ENCODE measurements around the gene PVALEF.

Gene PVALEF

DNA sequence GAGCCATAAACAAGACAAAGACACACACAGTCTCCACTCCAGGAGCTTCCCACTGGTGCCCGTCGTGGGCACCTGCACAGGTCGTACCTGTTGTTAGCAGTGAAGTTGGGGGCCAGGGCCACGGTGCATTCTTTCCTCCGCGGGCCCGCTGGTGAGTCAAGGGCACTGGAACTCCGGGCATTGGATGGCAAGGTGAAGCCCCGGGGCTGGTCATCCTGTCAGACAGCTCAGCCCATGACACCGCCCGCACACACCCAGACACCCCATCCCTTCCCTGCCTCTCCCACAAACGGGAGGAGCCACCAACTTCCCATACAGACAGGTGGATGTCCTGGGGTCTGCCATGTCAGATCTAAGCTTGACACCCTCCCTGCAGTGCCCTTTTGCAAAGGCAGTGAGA lies 41.4 kb downstream of the PVALEF start:
- TF ChIP-seq, protein P1, sequence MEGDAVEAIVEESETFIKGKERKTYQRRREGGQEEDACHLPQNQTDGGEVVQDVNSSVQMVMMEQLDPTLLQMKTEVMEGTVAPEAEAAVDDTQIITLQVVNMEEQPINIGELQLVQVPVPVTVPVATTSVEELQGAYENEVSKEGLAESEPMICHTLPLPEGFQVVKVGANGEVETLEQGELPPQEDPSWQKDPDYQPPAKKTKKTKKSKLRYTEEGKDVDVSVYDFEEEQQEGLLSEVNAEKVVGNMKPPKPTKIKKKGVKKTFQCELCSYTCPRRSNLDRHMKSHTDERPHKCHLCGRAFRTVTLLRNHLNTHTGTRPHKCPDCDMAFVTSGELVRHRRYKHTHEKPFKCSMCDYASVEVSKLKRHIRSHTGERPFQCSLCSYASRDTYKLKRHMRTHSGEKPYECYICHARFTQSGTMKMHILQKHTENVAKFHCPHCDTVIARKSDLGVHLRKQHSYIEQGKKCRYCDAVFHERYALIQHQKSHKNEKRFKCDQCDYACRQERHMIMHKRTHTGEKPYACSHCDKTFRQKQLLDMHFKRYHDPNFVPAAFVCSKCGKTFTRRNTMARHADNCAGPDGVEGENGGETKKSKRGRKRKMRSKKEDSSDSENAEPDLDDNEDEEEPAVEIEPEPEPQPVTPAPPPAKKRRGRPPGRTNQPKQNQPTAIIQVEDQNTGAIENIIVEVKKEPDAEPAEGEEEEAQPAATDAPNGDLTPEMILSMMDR (IDR thresholded peaks at IDR 0.05; ENCODE audit: low read depth, low read length, missing control alignments), result no peak
- no peak for DNase-seq (ENCODE audit: low read depth)
- no peak overlapping the region for H3K4me3 ChIP-seq (ENCODE audit: low read depth, low read length)
- in situ Hi-C loops (cut with HindIII; ENCODE audit: low sequenced_read_pairs), result no loop called here

DNA sequence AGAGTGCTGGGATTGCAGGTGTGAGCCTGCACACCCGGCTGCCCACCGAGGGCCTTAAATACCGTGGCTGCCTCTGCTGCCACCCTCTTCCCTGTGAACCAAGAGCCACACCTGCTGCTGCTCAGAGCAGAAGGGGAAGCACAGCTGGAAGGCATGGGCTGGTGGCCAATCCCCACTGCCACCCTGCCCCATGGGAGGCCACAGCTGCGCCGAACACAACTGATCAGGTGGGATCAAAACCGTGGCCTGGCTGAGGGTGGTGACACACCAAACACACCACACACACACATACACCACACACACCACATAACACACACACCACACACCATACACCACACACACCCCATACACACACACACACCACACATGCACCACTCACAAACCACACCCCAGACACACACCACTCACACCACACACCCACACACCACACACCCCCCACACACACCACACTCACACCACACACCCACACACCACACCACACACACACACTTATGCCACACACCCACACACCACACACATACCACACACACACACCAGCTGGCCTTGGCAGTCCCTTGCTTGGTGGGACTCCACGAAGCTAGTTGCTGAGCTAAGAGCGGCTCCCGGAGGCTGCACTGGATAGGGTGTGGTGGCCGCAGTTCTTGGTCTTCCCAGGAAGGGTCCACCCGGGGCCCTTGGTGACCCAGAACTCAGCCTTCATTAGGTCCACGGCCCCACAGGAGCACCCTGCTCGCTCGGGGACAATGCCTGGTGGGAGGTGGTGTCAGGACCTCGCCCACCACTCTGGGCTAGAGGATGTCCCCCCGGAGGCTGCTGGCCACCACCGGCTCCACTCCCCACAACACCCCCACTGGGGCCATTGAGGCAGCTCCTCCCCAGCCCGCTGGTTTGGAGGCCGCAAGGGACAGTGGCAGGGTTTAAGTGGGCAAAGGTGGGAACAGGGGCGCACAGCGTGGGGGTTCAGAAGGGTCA lies 42.6 kb downstream of the PVALEF start:
- no peak for DNase-seq (ENCODE audit: low read depth)
- TF ChIP-seq, protein P1 (IDR thresholded peaks at IDR 0.05; ENCODE audit: low read depth, low read length, missing control alignments), result no peak
- H3K4me3 ChIP-seq (ENCODE audit: low read depth, low read length), result no peak overlapping the region
- in situ Hi-C loops (cut with HindIII; ENCODE audit: low sequenced_read_pairs), result no loop called here

DNA sequence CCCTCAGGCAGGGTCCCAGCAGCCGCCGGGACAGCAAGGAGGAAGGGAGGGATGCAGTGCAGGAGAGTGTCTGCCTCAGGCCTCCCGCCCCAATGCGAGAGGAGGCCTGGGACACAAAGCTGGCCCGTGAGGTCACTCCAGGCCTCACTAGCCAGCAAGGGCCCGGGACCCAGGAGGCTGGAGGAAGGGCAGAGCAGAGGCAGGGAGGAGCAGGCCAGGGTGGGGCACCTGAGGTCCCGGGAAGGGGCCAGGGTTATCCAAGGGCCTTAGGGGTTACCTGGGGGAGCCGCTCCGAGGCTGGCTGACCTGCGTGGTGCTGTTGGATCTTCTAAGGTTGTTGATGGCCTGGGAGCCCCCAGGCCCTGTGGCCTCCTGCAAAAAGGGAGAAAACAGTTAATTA lies 43.3 kb downstream of the PVALEF start:
- no peak for DNase-seq (ENCODE audit: low read depth)
- in situ Hi-C loops (cut with HindIII; ENCODE audit: low sequenced_read_pairs), result no loop called here
- TF ChIP-seq, protein P1 (IDR thresholded peaks at IDR 0.05; ENCODE audit: low read depth, low read length, missing control alignments), result no peak
- H3K4me3 ChIP-seq (ENCODE audit: low read depth, low read length), result no peak overlapping the region

DNA sequence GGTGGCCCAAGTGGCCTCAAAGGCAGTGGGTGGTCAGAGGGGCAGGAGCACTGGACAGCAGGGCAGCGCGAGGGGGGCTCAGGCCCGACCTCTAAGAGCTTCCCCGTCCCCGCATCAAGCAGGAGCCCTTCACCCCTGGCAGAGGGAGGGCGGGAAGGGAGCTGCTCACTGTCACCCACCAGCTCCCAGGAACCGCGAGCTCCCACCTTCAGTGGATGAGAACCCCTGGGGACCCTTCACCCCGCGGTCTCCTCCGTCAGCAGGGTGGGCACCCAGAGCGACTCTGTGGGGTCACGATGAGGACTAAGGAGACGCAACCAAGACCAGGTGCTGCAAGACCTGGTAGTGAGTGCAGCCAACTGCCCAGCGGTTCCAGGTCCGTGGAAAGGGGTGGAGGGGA lies 43.8 kb downstream of the PVALEF start:
- DNase-seq (ENCODE audit: low read depth), result no peak
- in situ Hi-C loops (cut with HindIII; ENCODE audit: low sequenced_read_pairs), result no loop called here
- TF ChIP-seq, protein P1 (IDR thresholded peaks at IDR 0.05; ENCODE audit: low read depth, low read length, missing control alignments), result no peak
- no peak overlapping the region for H3K4me3 ChIP-seq (ENCODE audit: low read depth, low read length)

DNA sequence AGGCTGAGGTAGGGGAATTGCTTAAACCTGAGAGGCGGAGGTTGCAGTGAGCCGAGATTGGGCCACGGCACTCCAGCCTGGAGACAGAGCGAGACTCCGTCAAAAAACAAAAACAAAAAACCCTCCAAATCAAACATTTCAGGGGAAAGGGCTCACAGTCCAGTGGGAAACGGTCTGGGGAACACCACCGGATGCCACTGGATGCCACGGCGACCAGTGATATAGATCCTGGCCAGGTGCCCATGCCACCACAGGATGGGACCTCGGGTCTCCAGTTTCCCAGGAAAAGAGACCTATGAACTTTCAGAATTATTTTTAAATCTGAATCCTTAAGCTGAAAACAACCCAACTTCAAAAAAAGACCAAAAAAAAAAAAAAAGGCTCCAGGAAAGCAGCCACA lies 45.2 kb downstream of the PVALEF start:
- no peak overlapping the region for H3K4me3 ChIP-seq (ENCODE audit: low read depth, low read length)
- no peak for DNase-seq (ENCODE audit: low read depth)
- TF ChIP-seq, protein P1 (IDR thresholded peaks at IDR 0.05; ENCODE audit: low read depth, low read length, missing control alignments), result no peak
- in situ Hi-C loops (cut with HindIII; ENCODE audit: low sequenced_read_pairs), result no loop called here

DNA sequence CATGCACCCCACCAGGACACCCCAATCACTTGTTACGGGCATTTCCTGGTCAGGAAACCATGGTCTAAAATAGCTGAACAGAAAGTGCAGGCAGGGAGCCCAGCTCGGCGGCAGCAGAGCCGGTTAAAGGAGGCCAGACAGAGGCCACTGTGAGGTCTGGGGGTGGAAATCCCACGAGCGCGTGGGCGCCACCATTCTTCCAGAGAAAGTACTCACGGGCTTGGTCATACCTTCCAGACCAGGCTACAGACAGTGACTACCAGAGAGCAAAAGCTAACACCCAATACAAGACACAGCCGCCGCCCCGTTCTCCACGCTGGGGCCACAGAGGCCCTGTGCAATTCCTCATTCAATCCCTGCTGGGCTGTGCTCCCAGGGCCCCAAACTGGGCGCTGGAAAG lies 45.6 kb downstream of the PVALEF start:
- DNase-seq (ENCODE audit: low read depth), result no peak
- H3K4me3 ChIP-seq (ENCODE audit: low read depth, low read length), result no peak overlapping the region
- TF ChIP-seq, protein P1 (IDR thresholded peaks at IDR 0.05; ENCODE audit: low read depth, low read length, missing control alignments), result no peak
- in situ Hi-C loops (cut with HindIII; ENCODE audit: low sequenced_read_pairs), result no loop called here

All from astrocyte of the cerebellum (primary cell).